ENCODE results near the gene E2F4.

GRCh38 chr16:67192781-67193361 is 916 bp downstream of the E2F4 start:
- no peak for TF ChIP-seq EP300 (IDR thresholded peaks at IDR 0.05; ENCODE audit: borderline replicate concordance in 1 of 2, low read depth in 2 of 2, low read length in 2 of 2)
- TF ChIP-seq GABPA (IDR thresholded peaks at IDR 0.05; ENCODE audit: borderline replicate concordance, insufficient read depth, low read length) = no peak
- no peak for TF ChIP-seq JUN (IDR thresholded peaks at IDR 0.05; ENCODE audit: low read depth, low read length)
- TF ChIP-seq EZH2 (IDR thresholded peaks at IDR 0.05; ENCODE audit: low read depth, low read length, severe bottlenecking) = no peak
- TF ChIP-seq POLR2A (IDR thresholded peaks at IDR 0.05; ENCODE audit: control extremely low read depth in 1 of 2, low read depth in 2 of 2, low read length in 2 of 2) = no peak
- no peak for TF ChIP-seq CHD2 (IDR thresholded peaks at IDR 0.05; ENCODE audit: low read length)
- no peak for TF ChIP-seq SUZ12 (IDR thresholded peaks at IDR 0.05; ENCODE audit: low read length)
- TF ChIP-seq CTCF (IDR thresholded peaks at IDR 0.05; ENCODE audit: control extremely low read depth in 1 of 3, insufficient read depth in 1 of 3, low read depth in 1 of 3, low read length in 3 of 3) = no peak
- TF ChIP-seq MAX (IDR thresholded peaks at IDR 0.05) = no peak
- no peak for TF ChIP-seq CEBPB (IDR thresholded peaks at IDR 0.05; ENCODE audit: low read depth, low read length)
